ENCODE results near the gene CDKN2B-AS1.

Gene CDKN2B-AS1

GRCh38 chr9:21982861-21983560 is 11.6 kb upstream of the CDKN2B-AS1 start:
- TF ChIP-seq, protein P1, sequence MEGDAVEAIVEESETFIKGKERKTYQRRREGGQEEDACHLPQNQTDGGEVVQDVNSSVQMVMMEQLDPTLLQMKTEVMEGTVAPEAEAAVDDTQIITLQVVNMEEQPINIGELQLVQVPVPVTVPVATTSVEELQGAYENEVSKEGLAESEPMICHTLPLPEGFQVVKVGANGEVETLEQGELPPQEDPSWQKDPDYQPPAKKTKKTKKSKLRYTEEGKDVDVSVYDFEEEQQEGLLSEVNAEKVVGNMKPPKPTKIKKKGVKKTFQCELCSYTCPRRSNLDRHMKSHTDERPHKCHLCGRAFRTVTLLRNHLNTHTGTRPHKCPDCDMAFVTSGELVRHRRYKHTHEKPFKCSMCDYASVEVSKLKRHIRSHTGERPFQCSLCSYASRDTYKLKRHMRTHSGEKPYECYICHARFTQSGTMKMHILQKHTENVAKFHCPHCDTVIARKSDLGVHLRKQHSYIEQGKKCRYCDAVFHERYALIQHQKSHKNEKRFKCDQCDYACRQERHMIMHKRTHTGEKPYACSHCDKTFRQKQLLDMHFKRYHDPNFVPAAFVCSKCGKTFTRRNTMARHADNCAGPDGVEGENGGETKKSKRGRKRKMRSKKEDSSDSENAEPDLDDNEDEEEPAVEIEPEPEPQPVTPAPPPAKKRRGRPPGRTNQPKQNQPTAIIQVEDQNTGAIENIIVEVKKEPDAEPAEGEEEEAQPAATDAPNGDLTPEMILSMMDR (conservative IDR thresholded peaks at IDR 0.05; ENCODE audit: low read length), result no peak
- no peak overlapping the region for H3K4me3 ChIP-seq (ENCODE audit: low read length)
- no peak for DNase-seq (ENCODE audit: low read depth)

GRCh38 chr9:21983561-21983935 is 11.0 kb upstream of the CDKN2B-AS1 start:
- no peak overlapping the region for H3K4me3 ChIP-seq (ENCODE audit: low read length)
- TF ChIP-seq, protein P1 (conservative IDR thresholded peaks at IDR 0.05; ENCODE audit: low read length), result no peak
- no peak for DNase-seq (ENCODE audit: low read depth)

DNA sequence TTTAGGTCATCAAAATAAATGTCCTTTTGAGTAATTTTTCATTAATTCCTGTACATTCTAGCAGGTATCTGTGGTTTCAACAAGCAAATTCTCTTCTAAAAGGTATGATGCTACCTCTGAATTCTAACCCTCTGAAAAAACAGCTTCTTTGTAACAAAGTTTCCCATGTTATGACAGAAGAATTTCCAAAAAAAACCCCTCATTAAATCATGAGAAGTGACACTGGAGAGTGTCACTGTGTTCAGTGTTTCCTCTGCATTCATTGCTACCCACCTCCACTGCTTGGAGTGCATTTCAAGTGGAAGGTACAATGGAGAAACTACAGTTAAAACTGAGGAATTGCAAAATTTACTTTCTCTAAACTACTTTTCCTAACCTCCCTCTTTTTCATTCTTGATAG is 10.5 kb upstream of the CDKN2B-AS1 start:
- DNase-seq (ENCODE audit: low read depth), result no peak
- no peak overlapping the region for H3K4me3 ChIP-seq (ENCODE audit: low read length)
- TF ChIP-seq, protein P1 (conservative IDR thresholded peaks at IDR 0.05; ENCODE audit: low read length), result no peak

GRCh38 chr9:21985964-21986667 is 8.5 kb upstream of the CDKN2B-AS1 start:
- no peak for DNase-seq (ENCODE audit: low read depth)
- TF ChIP-seq, protein P1 (conservative IDR thresholded peaks at IDR 0.05; ENCODE audit: low read length), result no peak
- H3K4me3 ChIP-seq (ENCODE audit: low read length), result no peak overlapping the region

GRCh38 chr9:21988056-21988990 is 6.3 kb upstream of the CDKN2B-AS1 start:
- TF ChIP-seq, protein P1 (conservative IDR thresholded peaks at IDR 0.05; ENCODE audit: low read length), result no peak
- H3K4me3 ChIP-seq (ENCODE audit: low read length), result peak overlapping the region; percentile 53
- DNase-seq (ENCODE audit: low read depth), result no peak

DNA sequence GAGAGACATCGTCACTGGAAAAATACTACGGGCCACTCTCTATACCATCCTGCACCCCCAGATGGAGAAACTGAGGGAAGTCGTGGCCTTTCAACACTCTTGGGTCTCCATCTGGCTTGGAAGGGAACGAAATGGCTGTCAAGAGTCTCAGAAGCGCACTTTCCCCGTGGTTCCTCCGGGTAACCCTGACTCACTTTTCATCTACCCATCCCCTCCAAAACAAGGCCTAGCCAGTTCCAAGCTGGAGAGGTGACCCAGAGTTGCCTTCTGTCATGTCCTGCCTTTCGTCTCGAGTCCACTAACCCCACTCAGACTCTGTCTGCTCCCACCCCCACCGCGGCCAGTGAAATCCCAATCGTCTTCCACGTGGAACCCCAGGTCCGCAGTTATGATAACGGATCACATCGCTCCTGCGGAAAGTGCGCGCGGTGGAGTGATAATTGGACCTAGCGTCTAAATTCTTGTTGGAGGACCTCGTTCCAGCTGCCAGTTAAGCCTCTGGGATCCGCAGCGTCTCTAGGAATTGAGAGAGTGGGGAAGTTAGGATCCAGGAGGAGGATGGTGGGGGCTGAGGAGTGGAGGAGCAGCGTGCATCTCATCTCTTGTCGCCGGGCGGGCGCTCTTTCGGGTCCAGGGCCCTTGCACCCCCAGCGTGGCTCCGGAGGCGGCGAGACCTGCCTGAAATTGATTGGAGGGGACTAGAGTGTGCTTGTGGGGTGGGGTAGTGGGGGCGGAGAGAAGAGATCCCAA is 5.0 kb upstream of the CDKN2B-AS1 start:
- TF ChIP-seq, protein P1 (conservative IDR thresholded peaks at IDR 0.05; ENCODE audit: low read length), result no peak
- H3K4me3 ChIP-seq (ENCODE audit: low read length), result peak overlapping the region; percentile 29
- DNase-seq (ENCODE audit: low read depth), result no peak
